Measurements from ENCODE around the gene KANSL1.
A peak's percentile ranks its signal among the peaks of the same experiment; 100 is the strongest.
"Not testable (repeated sequence)": the region's sequence is repeated elsewhere in the genome, so short reads cannot be mapped to it uniquely, and the experiment has no call there.

KANSL1 gene

GRCh38 chr17:46193626-46194392 is 580 bp upstream of the KANSL1 start:
- peak; percentile 88 for DNase-seq (ENCODE audit: low read depth)

- no peak for DNase-seq (ENCODE audit: low read depth)
These were observed 634 bp downstream of the KANSL1 start for GRCh38 chr17:46192439-46193150.

- no peak for DNase-seq (ENCODE audit: low read depth)
These were observed 1.1 kb downstream of the KANSL1 start for GRCh38 chr17:46192189-46192438.

GRCh38 chr17:46191322-46192188 is 1.7 kb downstream of the KANSL1 start:
- DNase-seq (ENCODE audit: low read depth) = no peak

GRCh38 chr17:46190763-46191162 is 2.5 kb downstream of the KANSL1 start:
- no peak for DNase-seq (ENCODE audit: low read depth)

GRCh38 chr17:46186827-46187235 is 6.4 kb downstream of the KANSL1 start:
- peak; percentile 23 for DNase-seq (ENCODE audit: low read depth)

- no peak for DNase-seq (ENCODE audit: low read depth)
These were observed 8.5 kb downstream of the KANSL1 start for GRCh38 chr17:46184696-46185095.

GRCh38 chr17:46183383-46183782 is 9.8 kb downstream of the KANSL1 start:
- DNase-seq (ENCODE audit: low read depth) = not testable (repeated sequence)

GRCh38 chr17:46182961-46183360 is 10.3 kb downstream of the KANSL1 start:
- no peak for DNase-seq (ENCODE audit: low read depth)

GRCh38 chr17:46181940-46182339 is 11.3 kb downstream of the KANSL1 start:
- no peak for DNase-seq (ENCODE audit: low read depth)

- DNase-seq (ENCODE audit: low read depth) = not testable (repeated sequence)
These were observed 11.9 kb downstream of the KANSL1 start for GRCh38 chr17:46181316-46181715.

- no peak for DNase-seq (ENCODE audit: low read depth)
These were observed 12.3 kb downstream of the KANSL1 start for GRCh38 chr17:46180892-46181274.

- DNase-seq (ENCODE audit: low read depth) = not testable (repeated sequence)
These were observed 12.9 kb downstream of the KANSL1 start for GRCh38 chr17:46180185-46180891.

GRCh38 chr17:46179375-46179999 is 13.7 kb downstream of the KANSL1 start:
- DNase-seq (ENCODE audit: low read depth) = no peak

GRCh38 chr17:46178550-46179214 is 14.5 kb downstream of the KANSL1 start:
- DNase-seq (ENCODE audit: low read depth) = no peak

- no peak for DNase-seq (ENCODE audit: low read depth)
These were observed 16.3 kb downstream of the KANSL1 start for GRCh38 chr17:46176975-46177374.

- no peak for DNase-seq (ENCODE audit: low read depth)
These were observed 17.3 kb downstream of the KANSL1 start for GRCh38 chr17:46175891-46176290.

- DNase-seq (ENCODE audit: low read depth) = no peak
These were observed 20.1 kb downstream of the KANSL1 start for GRCh38 chr17:46173153-46173552.

GRCh38 chr17:46171939-46172338 is 21.3 kb downstream of the KANSL1 start:
- DNase-seq (ENCODE audit: low read depth) = no peak

- no peak for DNase-seq (ENCODE audit: low read depth)
These were observed 22.4 kb downstream of the KANSL1 start for GRCh38 chr17:46170639-46171429.
